Uterus (tissue), 2 donors: ENCODE measurements around the gene TRIL.

ENCODE experiments used
- CTCF ChIP-seq, 4 experiments: fragments of 200-600 bp in 2 of 4; fragments of 450-650 bp in 2 of 4; sonication (generic) in 2 of 4; IDR thresholded peaks; one replicate each; pipeline ENCODE4 v1.5.1; 2016 to 2019; ENCODE audit warnings: antibody characterized with exemption in 4 of 4, mild to moderate bottlenecking in 2 of 4, moderate library complexity in 1 of 4
- POLR2A ChIP-seq, 2 donors: fragments of 450-650 bp; IDR thresholded peaks; one replicate each; pipeline ENCODE4 v1.6.1; 2016; ENCODE audit warnings: antibody characterized with exemption in 2 of 2, mild to moderate bottlenecking in 1 of 2, moderate library complexity in 1 of 2

- TF ChIP-seq CTCF (IDR thresholded peaks at IDR 0.05) (no peak), POLR2A (IDR thresholded peaks at IDR 0.05) (no peak)
These were observed 28.6 kb upstream of the TRIL start for GRCh38 chr7:28986765-28987110.
